ENCODE results near the gene FOXL3. TPM values are rescaled to one million over a fixed set of nuclear protein-coding genes. Genes with fewer than 3 reads are reported as not detected.

Gene FOXL3
- total and polyA plus RNA-seq, 4 donors, result not detected

GRCh38 chr7:339062-339342, 49.0 kb downstream of the FOXL3 start:
- no peak overlapping the region for H3K9ac ChIP-seq (ENCODE audit: low read depth in 1 of 2, low read length in 2 of 2)
- peaks cover 5 to 13% (median 8%) of the 10 kb centered on the region in 4 donors for H3K4me1 ChIP-seq (ENCODE audit: control insufficient read depth in 4 of 4, insufficient read depth in 4 of 4, low read length in 3 of 4)
- WGBS, result 85% methylated on average over 3 of the region's 3 CpGs
- no peak for DNase-seq (ENCODE audit: low spot score)
- no peak overlapping the region for H3K27ac ChIP-seq (ENCODE audit: low read depth in 1 of 2, low read length in 2 of 2)
- no peaks in the 10 kb centered on the region for H3K9me3 ChIP-seq (ENCODE audit: control insufficient read depth in 4 of 4, low read length in 3 of 4)
- H3K27me3 ChIP-seq (ENCODE audit: control insufficient read depth in 4 of 4, insufficient read depth in 4 of 4, low read length in 3 of 4), result no peaks in the 10 kb centered on the region
- H3K36me3 ChIP-seq (ENCODE audit: control insufficient read depth in 4 of 4, insufficient read depth in 3 of 4, low read depth in 1 of 4, low read length in 3 of 4), result no peaks in the 10 kb centered on the region
- H3K4me3 ChIP-seq (ENCODE audit: low read depth in 1 of 3, low read length in 3 of 3), result no peak overlapping the region
- no peak for TF ChIP-seq NR2F2 (IDR thresholded peaks at IDR 0.05)
- no peak for TF ChIP-seq JUND (IDR thresholded peaks at IDR 0.05)
- TF ChIP-seq RAD21 (IDR thresholded peaks at IDR 0.05), result no peak
- TF ChIP-seq, protein P1, sequence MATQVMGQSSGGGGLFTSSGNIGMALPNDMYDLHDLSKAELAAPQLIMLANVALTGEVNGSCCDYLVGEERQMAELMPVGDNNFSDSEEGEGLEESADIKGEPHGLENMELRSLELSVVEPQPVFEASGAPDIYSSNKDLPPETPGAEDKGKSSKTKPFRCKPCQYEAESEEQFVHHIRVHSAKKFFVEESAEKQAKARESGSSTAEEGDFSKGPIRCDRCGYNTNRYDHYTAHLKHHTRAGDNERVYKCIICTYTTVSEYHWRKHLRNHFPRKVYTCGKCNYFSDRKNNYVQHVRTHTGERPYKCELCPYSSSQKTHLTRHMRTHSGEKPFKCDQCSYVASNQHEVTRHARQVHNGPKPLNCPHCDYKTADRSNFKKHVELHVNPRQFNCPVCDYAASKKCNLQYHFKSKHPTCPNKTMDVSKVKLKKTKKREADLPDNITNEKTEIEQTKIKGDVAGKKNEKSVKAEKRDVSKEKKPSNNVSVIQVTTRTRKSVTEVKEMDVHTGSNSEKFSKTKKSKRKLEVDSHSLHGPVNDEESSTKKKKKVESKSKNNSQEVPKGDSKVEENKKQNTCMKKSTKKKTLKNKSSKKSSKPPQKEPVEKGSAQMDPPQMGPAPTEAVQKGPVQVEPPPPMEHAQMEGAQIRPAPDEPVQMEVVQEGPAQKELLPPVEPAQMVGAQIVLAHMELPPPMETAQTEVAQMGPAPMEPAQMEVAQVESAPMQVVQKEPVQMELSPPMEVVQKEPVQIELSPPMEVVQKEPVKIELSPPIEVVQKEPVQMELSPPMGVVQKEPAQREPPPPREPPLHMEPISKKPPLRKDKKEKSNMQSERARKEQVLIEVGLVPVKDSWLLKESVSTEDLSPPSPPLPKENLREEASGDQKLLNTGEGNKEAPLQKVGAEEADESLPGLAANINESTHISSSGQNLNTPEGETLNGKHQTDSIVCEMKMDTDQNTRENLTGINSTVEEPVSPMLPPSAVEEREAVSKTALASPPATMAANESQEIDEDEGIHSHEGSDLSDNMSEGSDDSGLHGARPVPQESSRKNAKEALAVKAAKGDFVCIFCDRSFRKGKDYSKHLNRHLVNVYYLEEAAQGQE (IDR thresholded peaks at IDR 0.05), result no peak
- no peak for TF ChIP-seq ATF3 (IDR thresholded peaks at IDR 0.05)
- no peak for TF ChIP-seq HNF4A (conservative IDR thresholded peaks at IDR 0.05)
- TF ChIP-seq TAF1 (conservative IDR thresholded peaks at IDR 0.05), result no peak
- TF ChIP-seq FOXA2 (IDR thresholded peaks at IDR 0.05), result no peak
- TF ChIP-seq SP1 (IDR thresholded peaks at IDR 0.05), result no peak
- TF ChIP-seq CTCF (IDR thresholded peaks at IDR 0.05; ENCODE audit: low read depth, low read length, missing input control), result no peak
- TF ChIP-seq YY1 (IDR thresholded peaks at IDR 0.05), result no peak
- no peak for TF ChIP-seq RXRA (IDR thresholded peaks at IDR 0.05)
- TF ChIP-seq GABPA (IDR thresholded peaks at IDR 0.05 in 1 of 2, conservative IDR thresholded peaks at IDR 0.05 in 1 of 2), result no peak
- TF ChIP-seq, protein P2, sequence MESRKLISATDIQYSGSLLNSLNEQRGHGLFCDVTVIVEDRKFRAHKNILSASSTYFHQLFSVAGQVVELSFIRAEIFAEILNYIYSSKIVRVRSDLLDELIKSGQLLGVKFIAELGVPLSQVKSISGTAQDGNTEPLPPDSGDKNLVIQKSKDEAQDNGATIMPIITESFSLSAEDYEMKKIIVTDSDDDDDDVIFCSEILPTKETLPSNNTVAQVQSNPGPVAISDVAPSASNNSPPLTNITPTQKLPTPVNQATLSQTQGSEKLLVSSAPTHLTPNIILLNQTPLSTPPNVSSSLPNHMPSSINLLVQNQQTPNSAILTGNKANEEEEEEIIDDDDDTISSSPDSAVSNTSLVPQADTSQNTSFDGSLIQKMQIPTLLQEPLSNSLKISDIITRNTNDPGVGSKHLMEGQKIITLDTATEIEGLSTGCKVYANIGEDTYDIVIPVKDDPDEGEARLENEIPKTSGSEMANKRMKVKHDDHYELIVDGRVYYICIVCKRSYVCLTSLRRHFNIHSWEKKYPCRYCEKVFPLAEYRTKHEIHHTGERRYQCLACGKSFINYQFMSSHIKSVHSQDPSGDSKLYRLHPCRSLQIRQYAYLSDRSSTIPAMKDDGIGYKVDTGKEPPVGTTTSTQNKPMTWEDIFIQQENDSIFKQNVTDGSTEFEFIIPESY (IDR thresholded peaks at IDR 0.05), result no peak
- no peak for TF ChIP-seq FOXA1 (IDR thresholded peaks at IDR 0.05)
- TF ChIP-seq HNF4G (IDR thresholded peaks at IDR 0.05), result no peak

- no peak overlapping the region for H3K4me3 ChIP-seq (ENCODE audit: low read depth in 1 of 3, low read length in 3 of 3)
- H3K9ac ChIP-seq (ENCODE audit: low read depth in 1 of 2, low read length in 2 of 2), result no peak overlapping the region
- H3K27me3 ChIP-seq (ENCODE audit: control insufficient read depth in 4 of 4, insufficient read depth in 4 of 4, low read length in 3 of 4), result no peaks in the 10 kb centered on the region
- TF ChIP-seq YY1 (IDR thresholded peaks at IDR 0.05) (no peak), FOXA2 (IDR thresholded peaks at IDR 0.05) (no peak), RXRA (IDR thresholded peaks at IDR 0.05) (no peak), RAD21 (IDR thresholded peaks at IDR 0.05) (no peak), JUND (IDR thresholded peaks at IDR 0.05) (no peak), ATF3 (IDR thresholded peaks at IDR 0.05) (no peak)
- no peaks in the 10 kb centered on the region for H3K9me3 ChIP-seq (ENCODE audit: control insufficient read depth in 4 of 4, low read length in 3 of 4)
- WGBS, result 92% methylated on average over 7 of the region's 7 CpGs
- no peak overlapping the region for H3K27ac ChIP-seq (ENCODE audit: low read depth in 1 of 2, low read length in 2 of 2)
- no peak for DNase-seq (ENCODE audit: low spot score)
- H3K4me1 ChIP-seq (ENCODE audit: control insufficient read depth in 4 of 4, insufficient read depth in 4 of 4, low read length in 3 of 4), result peaks cover 5 to 13% (median 8%) of the 10 kb centered on the region in 4 donors
- H3K36me3 ChIP-seq (ENCODE audit: control insufficient read depth in 4 of 4, insufficient read depth in 3 of 4, low read depth in 1 of 4, low read length in 3 of 4), result no peaks in the 10 kb centered on the region
Measured at GRCh38 chr7:339696-340095, 49.7 kb downstream of the FOXL3 start.

All from liver (tissue), 9 donors.